NK-92 (cell line): ENCODE results near the gene TJAP1.
"Not testable (repeated sequence)": the region's sequence is repeated elsewhere in the genome, so short reads cannot be mapped to it uniquely, and the experiment has no call there.

Source experiments
- DNase-seq: peaks from one replicate; lab custom pipeline; 2025; ENCODE audit not compliant: unreplicated experiment; lab: John Stamatoyannopoulos, UW

TJAP1 gene

DNA sequence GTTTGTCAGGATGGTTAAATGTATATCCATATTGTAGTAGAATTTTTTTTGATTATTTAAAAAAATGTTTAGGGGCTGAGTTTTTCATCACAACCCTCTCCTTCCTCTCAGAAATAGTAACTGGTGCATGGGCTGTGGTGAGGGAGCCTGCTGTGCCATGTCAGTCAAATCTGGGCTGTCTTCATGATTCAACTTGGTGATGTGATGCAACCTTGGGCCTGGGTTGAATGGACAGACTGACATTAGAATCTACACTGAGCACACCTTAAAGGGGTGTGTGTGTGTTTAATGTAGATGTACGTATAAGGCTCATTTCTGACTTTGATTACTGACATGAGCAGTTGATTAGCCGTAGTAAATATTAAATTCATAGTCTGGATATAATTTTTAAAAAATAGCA lies 3.7 kb downstream of the TJAP1 start:
- DNase-seq = no peak

DNA sequence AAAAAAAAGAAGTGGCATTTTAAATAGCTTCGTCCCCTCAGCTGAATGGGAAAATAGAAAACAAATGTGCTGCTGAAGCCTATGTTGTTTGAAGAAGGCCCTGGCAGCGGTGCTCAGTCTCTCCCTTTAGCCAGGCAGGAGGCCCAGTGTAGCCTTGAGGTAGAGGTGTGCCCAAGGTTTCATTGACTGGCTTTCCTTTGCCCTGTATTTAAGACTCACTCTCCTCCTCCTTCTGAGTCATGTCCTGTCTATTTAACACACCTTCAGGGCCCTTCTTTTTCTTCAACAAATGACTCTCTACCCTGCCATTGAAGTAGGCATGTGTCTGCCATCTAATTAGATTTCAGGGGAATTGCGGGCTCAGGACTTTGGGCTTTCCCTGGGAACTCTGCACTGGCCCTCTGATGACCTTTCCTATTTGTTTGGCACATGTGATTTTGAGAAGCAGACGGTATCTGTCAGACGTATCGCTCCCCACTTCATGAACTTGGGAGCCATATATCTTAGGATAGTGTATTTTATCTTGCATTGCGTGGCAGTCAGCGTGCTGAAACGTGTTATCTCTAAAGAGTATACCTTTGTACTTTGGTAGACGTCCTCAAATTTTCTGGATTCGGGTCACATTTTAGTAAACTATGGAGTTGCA lies 4.3 kb downstream of the TJAP1 start:
- DNase-seq = no peak

DNA sequence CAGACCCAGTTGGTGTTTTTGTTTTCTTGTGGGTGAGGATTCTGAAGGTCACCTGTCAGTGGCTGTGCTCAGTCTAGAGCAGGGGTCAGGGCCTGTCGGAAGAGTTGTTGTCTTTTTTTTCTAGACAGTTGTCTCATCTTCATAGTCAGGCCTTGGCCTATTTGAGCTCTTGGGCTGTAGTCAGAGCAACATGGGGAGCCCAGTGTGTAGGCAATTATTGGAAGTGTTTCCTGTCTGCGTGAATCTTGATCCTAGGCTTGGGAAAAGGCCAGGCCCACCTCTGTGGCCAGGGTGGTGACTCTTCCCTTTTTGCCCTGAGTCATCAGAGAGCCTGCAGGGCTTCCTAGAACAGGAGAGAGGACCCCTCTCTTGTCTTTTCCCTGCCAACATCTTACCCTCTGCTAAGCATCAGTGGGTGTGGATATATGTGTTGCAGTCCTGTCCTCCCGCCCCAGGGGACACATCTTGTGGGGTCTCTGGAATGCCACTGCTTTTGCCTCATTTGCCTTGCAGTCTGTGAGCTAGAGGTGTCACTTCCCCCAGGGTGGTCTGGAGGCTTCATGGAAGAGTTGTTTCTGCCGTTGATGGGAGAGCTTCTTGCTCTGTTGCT lies 11.4 kb downstream of the TJAP1 start:
- DNase-seq = no peak

- DNase-seq = no peak
These were observed 12.1 kb downstream of the TJAP1 start for GRCh38 chr6:43489277-43490072.

DNA sequence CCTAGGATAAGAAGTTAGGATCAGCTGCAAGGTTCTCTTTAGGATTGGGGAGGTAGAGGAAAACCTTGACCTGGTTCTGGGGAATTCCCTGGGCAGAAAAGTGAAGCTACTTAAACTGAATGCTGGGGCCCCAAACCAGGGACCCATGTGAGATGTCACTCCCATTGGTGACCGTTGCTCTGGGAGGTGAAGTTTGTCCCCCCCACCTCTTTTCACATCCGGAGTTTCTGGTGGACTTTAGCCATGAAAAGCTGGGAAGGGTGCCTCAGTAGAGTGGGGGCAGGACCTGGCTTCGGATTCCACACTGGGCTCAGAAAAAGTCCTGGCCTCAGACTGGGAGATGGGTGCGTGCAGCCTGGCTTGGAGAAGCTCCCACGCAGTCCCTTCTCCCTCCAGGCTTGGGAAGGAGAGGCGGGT lies 13.2 kb downstream of the TJAP1 start:
- no peak for DNase-seq

DNA sequence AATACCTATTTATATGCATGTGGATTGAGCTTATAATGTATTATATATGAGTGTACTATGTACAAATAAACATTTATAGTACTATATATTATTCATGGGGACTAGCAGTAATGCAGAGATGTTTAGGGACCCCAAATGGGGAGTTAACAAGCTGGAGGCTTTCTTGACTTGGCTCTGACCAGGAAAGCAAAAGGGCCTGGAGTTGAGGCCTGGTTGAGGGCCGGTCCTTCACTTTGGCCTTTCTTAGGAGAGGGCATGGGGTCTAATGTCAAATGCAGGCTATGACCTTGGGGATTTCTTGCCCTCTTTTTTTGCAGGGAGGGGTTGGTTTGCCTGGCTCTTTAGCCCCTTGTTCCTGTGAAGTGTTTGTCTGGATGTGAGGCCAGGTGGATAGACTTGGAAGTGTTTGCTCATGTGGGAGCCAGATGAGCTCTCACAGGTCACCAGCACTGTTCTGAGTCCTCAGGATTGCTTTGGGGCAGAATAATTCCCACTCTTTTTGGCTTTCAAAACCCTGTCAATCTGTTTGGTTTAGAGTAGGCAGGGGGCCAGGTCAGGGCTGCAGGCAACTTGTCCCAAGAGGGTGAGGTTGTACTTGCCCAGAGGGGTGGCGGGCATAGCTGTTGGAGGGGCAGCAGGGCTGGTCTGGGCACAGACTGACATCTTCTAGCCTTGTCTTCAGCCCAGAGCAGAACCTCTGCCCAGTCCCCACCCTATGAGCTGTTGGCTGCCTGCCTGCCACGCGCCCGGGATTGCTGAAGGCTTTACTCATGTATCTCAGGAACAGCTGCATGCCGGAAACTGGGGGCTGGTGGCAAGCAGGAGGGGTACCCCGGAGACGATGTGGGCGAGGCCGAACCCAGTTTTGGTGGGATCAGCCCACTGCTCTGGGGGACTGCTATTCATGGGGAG lies 14.6 kb downstream of the TJAP1 start:
- no peak for DNase-seq

- no peak for DNase-seq
These were observed 15.3 kb downstream of the TJAP1 start for GRCh38 chr6:43492673-43493072.

DNA sequence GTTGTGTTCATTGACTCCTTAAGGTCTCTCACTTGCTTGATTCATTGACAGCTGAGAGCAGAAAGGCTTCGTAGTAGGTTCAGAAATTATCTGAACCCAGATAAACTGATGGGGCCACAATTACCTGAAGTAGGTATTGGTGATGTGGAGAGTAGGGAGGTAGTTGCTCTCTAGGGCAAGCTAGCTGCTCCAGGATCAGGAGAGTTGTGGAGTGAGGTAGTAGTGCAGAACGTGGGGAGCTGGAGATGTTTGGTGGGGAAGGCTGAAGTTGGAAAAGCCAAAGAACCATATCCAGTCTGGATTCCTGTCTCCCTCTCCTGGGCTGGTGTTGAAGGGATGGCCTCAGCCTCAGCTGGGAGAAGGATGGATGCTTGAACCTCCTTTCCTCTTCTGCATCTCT lies 15.9 kb downstream of the TJAP1 start:
- no peak for DNase-seq

DNA sequence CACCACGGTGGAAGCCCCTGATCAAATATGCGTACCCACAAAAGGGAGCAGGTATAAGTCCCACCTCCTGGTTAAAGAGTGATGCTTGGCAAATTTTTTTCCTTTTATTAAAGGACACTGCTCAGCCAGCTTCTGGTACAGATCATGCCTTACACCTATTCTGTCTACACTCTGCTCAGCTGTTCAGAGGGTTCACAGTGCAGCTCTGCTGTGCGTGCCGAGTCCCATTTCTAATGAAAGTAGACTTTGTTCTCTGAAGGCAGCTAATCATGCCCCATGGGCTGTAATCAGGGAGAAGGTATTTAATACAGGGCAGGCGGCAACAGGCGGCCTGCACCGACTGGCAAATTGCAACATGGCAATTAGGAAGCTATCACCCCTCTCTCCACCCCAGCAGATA lies 16.5 kb downstream of the TJAP1 start:
- DNase-seq = no peak

- no peak for DNase-seq
These were observed 17.0 kb downstream of the TJAP1 start for GRCh38 chr6:43494321-43494720.

DNA sequence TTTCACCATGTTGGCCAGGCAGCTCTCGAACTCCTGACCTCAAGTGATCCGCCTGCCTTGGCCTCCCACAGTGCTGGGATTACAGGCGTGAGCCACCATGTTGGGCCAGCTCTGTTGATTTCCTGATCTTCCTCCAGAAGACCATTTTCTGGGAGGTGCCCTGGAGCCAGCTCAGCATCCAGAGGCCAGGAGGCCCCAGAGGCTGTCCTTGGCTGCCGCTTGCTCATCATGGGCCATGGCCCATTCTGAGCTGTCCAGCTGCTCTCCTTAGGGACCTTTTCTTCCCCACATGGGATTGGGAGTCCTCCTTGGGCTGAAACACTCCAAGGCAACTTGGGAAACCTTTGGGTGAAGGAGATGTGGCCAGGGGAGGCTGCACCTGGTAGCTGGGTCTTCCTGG lies 17.4 kb downstream of the TJAP1 start:
- no peak for DNase-seq

DNA sequence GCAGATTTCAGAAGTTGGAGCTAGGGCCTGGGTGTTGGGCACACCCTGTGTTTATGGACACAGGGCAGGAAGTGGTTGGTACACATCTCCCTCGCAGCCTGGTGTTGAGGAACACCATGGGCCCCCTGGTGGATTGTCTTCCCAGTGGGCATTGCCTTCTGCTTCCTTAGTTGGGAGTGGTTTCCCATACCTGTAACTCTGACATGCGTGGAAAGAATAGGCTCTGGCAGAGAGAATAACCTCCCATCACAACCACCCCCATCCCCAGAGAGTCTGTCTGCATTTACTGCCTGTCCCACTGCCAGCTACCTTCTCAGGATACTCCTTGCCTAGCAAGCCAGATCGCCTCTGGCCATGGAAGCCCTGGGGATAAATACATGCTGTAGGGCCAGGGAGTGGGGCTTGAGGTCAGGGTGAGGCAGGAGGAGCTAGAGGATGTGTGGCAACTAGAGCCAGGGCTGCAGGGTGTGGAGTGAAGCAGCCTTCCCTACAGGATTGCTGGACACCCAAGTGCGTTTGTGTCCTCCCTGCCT lies 18.1 kb downstream of the TJAP1 start:
- no peak for DNase-seq

- DNase-seq = no peak
These were observed 19.2 kb downstream of the TJAP1 start for GRCh38 chr6:43496370-43497128.

DNA sequence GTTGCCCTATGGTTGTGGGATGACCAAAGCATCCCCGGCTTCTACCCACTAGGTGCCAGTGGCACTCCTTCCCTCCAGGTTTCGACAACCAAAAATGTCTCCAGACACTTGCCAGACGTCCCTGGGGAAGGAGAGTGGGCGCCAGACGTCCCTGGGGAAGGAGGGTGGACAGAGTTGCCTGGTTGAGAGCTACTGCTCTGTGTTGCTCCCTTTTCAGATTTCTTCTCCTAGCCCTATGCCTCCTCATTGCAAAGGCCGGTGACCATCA lies 19.7 kb downstream of the TJAP1 start:
- DNase-seq = no peak

DNA sequence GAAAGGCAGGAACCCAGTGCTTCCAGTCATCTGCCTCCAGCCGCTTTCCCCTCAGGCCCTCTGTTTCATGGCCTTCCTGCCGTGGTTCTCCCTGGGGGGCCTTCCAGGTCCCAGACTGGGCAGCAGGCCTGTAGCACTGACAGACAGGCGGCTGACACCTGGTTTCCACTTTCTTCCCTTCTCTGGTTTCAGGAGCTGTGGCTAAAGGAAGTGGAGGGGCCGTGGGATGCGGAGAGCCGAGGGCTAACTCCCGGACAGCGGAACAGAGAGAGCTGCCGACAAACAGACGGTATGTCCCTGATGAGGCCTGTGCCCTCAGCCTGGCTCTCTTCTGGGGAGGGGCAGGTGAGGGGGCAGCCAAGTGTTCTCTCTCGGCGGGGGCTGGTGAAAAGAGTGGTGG lies 20.3 kb downstream of the TJAP1 start:
- no peak for DNase-seq

DNA sequence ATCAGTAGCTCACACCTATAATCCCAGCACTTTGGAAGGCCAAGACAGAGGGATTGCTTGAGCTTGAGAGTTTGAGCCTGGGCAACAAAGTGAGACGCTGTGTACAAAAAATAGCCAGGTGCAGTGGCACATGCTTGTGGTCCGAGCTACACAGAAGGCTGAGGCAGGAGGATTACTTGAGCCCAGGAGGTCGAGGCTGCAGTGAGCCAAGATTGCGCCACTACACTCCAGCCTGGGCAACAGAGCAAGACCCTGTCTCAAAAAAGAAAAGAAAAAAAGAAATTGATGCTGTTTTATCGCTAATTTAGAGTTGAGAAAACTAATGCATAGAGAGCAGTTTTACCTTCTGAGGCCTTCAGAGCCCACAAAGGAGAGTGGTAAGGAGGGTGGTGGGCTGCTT lies 20.9 kb downstream of the TJAP1 start:
- DNase-seq = not testable (repeated sequence)

GRCh38 chr6:43499028-43499815 lies 21.9 kb downstream of the TJAP1 start:
- DNase-seq = no peak

DNA sequence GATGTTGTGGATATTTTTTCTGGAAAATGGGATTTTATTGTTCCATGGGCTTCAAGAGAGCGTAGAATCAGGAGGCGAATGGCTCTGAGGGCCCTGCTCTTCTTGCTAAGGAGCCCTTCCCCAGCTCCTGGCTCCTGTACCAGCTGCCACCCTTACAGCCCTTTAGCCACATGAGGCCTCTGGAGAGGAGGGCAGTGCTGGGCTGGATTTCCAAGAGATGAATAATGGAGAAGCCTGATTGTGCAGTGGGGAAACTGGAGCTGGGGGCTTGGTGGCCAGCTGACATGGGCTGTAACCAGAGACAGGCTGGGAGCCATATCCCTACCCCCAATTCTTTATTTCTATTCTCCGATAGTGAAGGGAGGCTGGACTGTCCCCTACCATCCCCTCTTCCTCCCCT lies 23.6 kb downstream of the TJAP1 start:
- no peak for DNase-seq

- no peak for DNase-seq
These were observed 25.3 kb downstream of the TJAP1 start for GRCh38 chr6:43502666-43503065.

GRCh38 chr6:43503443-43503842 lies 26.1 kb downstream of the TJAP1 start:
- no peak for DNase-seq
